ENCODE measurements around the gene TLR8. TPM values are rescaled to one million over a fixed set of nuclear protein-coding genes. Genes with fewer than 3 reads are reported as not detected.

The TLR8 gene
- polyA plus RNA-seq, 1 of the 3 experiments (the other 2 are of a cell fraction): not detected

DNA sequence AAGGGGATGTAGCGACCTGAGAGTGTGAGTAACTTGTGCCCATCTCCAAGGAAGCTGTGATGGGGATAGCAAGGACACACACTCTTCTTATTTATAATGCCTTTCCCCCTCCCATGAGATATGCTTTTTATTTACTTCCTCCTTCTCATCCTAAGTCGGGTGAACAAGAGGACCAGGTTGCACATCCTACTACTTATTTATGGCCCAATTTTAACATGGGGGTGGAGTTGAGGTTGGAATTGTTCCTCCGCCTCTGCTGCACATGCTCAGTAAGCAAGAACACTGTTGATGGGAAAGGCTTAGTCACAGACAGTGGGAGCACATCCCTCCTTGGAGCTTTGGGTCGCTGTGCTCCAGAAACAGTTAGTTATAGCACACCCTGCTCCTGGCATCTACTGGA, 15.2 kb upstream of the TLR8 start:
- H3K27ac ChIP-seq (ENCODE audit: low read depth in 2 of 2, low read length in 1 of 2): no peak overlapping the region
- WGBS (ENCODE audit: low lambda C conversion rate): 49% methylated on average over 4 of the region's 4 CpGs
- no peak overlapping the region for H2AFZ ChIP-seq (ENCODE audit: low read depth)
- no peak overlapping the region for H3K9ac ChIP-seq
- CTCF ChIA-PET: interaction anchor here (1.8 to 8.1 kb wide), 2 partner anchors 10 to 76 kb away, joined by 12 to 56 read pairs; no protein-coding TSS in a partner anchor
- no peaks in the 10 kb centered on the region for H3K4me1 ChIP-seq (ENCODE audit: control insufficient read depth in 1 of 2, insufficient read depth in 2 of 2, low read depth in 1 of 2, low read length in 1 of 2)
- peaks cover 19% of the 10 kb centered on the region; the same call in 1 of the 2 replicates for H3K27me3 ChIP-seq (ENCODE audit: insufficient read depth)
- H3K9me3 ChIP-seq: no peaks in the 10 kb centered on the region
- H3K4me3 ChIP-seq (ENCODE audit: low read depth in 2 of 2, low read length in 1 of 2): no peak overlapping the region
- TF ChIP-seq SIN3A (IDR thresholded peaks at IDR 0.05; ENCODE audit: borderline replicate concordance, low read depth, low read length) (no peak), GATA2 (CRISPR knock-in tag; IDR thresholded peaks at IDR 0.05) (no peak), ELF1 (IDR thresholded peaks at IDR 0.05) (no peak), TEAD4 (IDR thresholded peaks at IDR 0.05; ENCODE audit: borderline replicate concordance, insufficient read depth) (no peak), RFX5 (IDR thresholded peaks at IDR 0.05; ENCODE audit: low read length) (no peak), MEF2A (IDR thresholded peaks at IDR 0.05; ENCODE audit: borderline replicate concordance, low read depth) (no peak), NFIC (IDR thresholded peaks at IDR 0.05; ENCODE audit: borderline replicate concordance) (no peak), FOXM1 (IDR thresholded peaks at IDR 0.05; ENCODE audit: low read depth) (no peak), ZBTB33 (IDR thresholded peaks at IDR 0.05; ENCODE audit: borderline replicate concordance, low read depth) (no peak), RXRA (IDR thresholded peaks at IDR 0.05; ENCODE audit: borderline replicate concordance, low read depth) (no peak), MXI1 (IDR thresholded peaks at IDR 0.05; ENCODE audit: low read depth, low read length) (no peak), FOSL2 (IDR thresholded peaks at IDR 0.05; ENCODE audit: borderline replicate concordance, low read depth) (no peak)
- TF ChIP-seq, protein P1, sequence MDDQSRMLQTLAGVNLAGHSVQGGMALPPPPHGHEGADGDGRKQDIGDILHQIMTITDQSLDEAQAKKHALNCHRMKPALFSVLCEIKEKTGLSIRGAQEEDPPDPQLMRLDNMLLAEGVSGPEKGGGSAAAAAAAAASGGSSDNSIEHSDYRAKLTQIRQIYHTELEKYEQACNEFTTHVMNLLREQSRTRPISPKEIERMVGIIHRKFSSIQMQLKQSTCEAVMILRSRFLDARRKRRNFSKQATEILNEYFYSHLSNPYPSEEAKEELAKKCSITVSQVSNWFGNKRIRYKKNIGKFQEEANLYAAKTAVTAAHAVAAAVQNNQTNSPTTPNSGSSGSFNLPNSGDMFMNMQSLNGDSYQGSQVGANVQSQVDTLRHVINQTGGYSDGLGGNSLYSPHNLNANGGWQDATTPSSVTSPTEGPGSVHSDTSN (IDR thresholded peaks at IDR 0.05): no peak
- TF ChIP-seq, protein P2, sequence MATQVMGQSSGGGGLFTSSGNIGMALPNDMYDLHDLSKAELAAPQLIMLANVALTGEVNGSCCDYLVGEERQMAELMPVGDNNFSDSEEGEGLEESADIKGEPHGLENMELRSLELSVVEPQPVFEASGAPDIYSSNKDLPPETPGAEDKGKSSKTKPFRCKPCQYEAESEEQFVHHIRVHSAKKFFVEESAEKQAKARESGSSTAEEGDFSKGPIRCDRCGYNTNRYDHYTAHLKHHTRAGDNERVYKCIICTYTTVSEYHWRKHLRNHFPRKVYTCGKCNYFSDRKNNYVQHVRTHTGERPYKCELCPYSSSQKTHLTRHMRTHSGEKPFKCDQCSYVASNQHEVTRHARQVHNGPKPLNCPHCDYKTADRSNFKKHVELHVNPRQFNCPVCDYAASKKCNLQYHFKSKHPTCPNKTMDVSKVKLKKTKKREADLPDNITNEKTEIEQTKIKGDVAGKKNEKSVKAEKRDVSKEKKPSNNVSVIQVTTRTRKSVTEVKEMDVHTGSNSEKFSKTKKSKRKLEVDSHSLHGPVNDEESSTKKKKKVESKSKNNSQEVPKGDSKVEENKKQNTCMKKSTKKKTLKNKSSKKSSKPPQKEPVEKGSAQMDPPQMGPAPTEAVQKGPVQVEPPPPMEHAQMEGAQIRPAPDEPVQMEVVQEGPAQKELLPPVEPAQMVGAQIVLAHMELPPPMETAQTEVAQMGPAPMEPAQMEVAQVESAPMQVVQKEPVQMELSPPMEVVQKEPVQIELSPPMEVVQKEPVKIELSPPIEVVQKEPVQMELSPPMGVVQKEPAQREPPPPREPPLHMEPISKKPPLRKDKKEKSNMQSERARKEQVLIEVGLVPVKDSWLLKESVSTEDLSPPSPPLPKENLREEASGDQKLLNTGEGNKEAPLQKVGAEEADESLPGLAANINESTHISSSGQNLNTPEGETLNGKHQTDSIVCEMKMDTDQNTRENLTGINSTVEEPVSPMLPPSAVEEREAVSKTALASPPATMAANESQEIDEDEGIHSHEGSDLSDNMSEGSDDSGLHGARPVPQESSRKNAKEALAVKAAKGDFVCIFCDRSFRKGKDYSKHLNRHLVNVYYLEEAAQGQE (IDR thresholded peaks at IDR 0.05; ENCODE audit: low read depth, low read length): no peak
- TF ChIP-seq, protein P3, sequence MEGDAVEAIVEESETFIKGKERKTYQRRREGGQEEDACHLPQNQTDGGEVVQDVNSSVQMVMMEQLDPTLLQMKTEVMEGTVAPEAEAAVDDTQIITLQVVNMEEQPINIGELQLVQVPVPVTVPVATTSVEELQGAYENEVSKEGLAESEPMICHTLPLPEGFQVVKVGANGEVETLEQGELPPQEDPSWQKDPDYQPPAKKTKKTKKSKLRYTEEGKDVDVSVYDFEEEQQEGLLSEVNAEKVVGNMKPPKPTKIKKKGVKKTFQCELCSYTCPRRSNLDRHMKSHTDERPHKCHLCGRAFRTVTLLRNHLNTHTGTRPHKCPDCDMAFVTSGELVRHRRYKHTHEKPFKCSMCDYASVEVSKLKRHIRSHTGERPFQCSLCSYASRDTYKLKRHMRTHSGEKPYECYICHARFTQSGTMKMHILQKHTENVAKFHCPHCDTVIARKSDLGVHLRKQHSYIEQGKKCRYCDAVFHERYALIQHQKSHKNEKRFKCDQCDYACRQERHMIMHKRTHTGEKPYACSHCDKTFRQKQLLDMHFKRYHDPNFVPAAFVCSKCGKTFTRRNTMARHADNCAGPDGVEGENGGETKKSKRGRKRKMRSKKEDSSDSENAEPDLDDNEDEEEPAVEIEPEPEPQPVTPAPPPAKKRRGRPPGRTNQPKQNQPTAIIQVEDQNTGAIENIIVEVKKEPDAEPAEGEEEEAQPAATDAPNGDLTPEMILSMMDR (IDR thresholded peaks at IDR 0.05): no peak
- H3K36me3 ChIP-seq (replicated peaks in 1 of 2; ENCODE audit: control insufficient read depth in 1 of 2, insufficient read depth in 2 of 2, low read length in 1 of 2): no peaks in the 10 kb centered on the region
- POLR2A ChIA-PET: no interaction called here
- no peaks in the 10 kb centered on the region for H3K79me2 ChIP-seq (ENCODE audit: insufficient read depth)
- no peaks in the 10 kb centered on the region for H4K20me1 ChIP-seq (ENCODE audit: insufficient read depth)
- no peak for DNase-seq
- H3F3A ChIP-seq (replicated peaks; ENCODE audit: insufficient read depth): no peaks in the 10 kb centered on the region
- no peaks in the 10 kb centered on the region; the same call in 1 of the 2 replicates for H3K9me2 ChIP-seq
- no peak overlapping the region for H3K4me2 ChIP-seq

Data from SK-N-SH (cell line).